SK-N-SH (cell line): Measurements from ENCODE around the gene IGFBPL1. TPM values are rescaled to one million over a fixed set of nuclear protein-coding genes. Genes with fewer than 3 reads are reported as not detected.

ENCODE experiments used
- CTCF ChIA-PET: fragments of 300-600, 350-600 bp; formaldehyde crosslinking; extraction: SDS; loops from one replicate; lab custom pipeline; 2021; lab: Yijun Ruan, JAX
- POLR2A ChIA-PET: fragments of 350-600 bp; sonication (Branson Sonifier 250); formaldehyde crosslinking; extraction: SDS; loops from one replicate; lab custom pipeline; 2020; ENCODE audit warnings: antibody characterized with exemption, inconsistent platforms; lab: Yijun Ruan, JAX
- DNase-seq: peaks from one replicate; pipeline ENCODE4 v3.0.0; 2012
- H2AFZ ChIP-seq: fragments of 200-600 bp; sonication (generic); 2 replicates; pipeline ENCODE4 v1.8.1; 2016; ENCODE audit warnings: antibody characterized with exemption, mild to moderate bottlenecking, low read depth
- H3F3A ChIP-seq: fragments of 200-600 bp; sonication (generic); replicated peaks from 2 replicates; pipeline ENCODE3; 2016; ENCODE audit warnings: antibody characterized with exemption, mild to moderate bottlenecking; ENCODE audit not compliant: insufficient read depth
- H3K27ac ChIP-seq, 2 experiments: fragments of 200-500 bp in 1 of 2; fragments of 200-600 bp in 1 of 2; sonication (Bioruptor generic) in 1 of 2; sonication (generic), shearing (Covaris generic) in 1 of 2; 2 replicates each; pipeline versions ENCODE4 v1.5.1 to v1.6.1; 2014 to 2016; ENCODE audit warnings: low read depth in 2 of 2, inconsistent platforms in 1 of 2, low read length in 1 of 2, mild to moderate bottlenecking in 1 of 2, mixed read lengths in 1 of 2
- H3K27me3 ChIP-seq: fragments of 200-600 bp; sonication (generic), shearing (Covaris generic); 2 replicates; pipeline ENCODE4 v1.6.1; 2016; ENCODE audit warnings: mixed run types; ENCODE audit not compliant: insufficient read depth
- H3K36me3 ChIP-seq, 2 experiments: fragments of 200-500 bp in 1 of 2; fragments of 200-600 bp in 1 of 2; sonication (Bioruptor generic) in 1 of 2; sonication (generic) in 1 of 2; replicated peaks in 1 of 2; 2 replicates each; pipeline versions ENCODE3 to v1.5.1; 2014 to 2016; ENCODE audit warnings: low read length in 1 of 2, mild to moderate bottlenecking in 1 of 2; ENCODE audit not compliant: insufficient read depth in 2 of 2, control insufficient read depth in 1 of 2
- H3K4me1 ChIP-seq, 2 experiments: fragments of 200-500 bp in 1 of 2; fragments of 200-600 bp in 1 of 2; sonication (Bioruptor generic) in 1 of 2; sonication (generic), shearing (Covaris generic) in 1 of 2; 2 replicates each; pipeline versions ENCODE4 v1.5.1 to v1.6.1; 2014 to 2016; ENCODE audit warnings: low read depth in 1 of 2, low read length in 1 of 2, mixed run types in 1 of 2; ENCODE audit not compliant: insufficient read depth in 2 of 2, control insufficient read depth in 1 of 2
- H3K4me2 ChIP-seq: fragments of 200-600 bp; sonication (generic), shearing (Covaris generic); 2 replicates; pipeline ENCODE4 v1.6.1; 2017; ENCODE audit warnings: mixed run types
- H3K4me3 ChIP-seq, 2 experiments: fragments of 200-500 bp in 1 of 2; fragments of 200-600 bp in 1 of 2; sonication (Bioruptor generic) in 1 of 2; sonication (generic), shearing (Covaris generic) in 1 of 2; 2 replicates each; pipeline versions ENCODE4 v1.5.1 to v1.8.1; 2014 to 2016; ENCODE audit warnings: low read depth in 2 of 2, inconsistent platforms in 1 of 2, low read length in 1 of 2, mild to moderate bottlenecking in 1 of 2, mixed read lengths in 1 of 2, moderate library complexity in 1 of 2
- H3K79me2 ChIP-seq: fragments of 200-600 bp; sonication (generic); 2 replicates; pipeline ENCODE4 v1.8.1; 2017; ENCODE audit warnings: mild to moderate bottlenecking; ENCODE audit not compliant: insufficient read depth
- H3K9ac ChIP-seq: fragments of 200-600 bp; sonication (generic); 2 replicates; pipeline ENCODE4 v1.6.1; 2017; ENCODE audit warnings: mixed run types
- H3K9me2 ChIP-seq: fragments of 200-600 bp; sonication (generic); 2 replicates; pipeline ENCODE4 v1.6.1; 2017; ENCODE audit warnings: mixed run types
- H3K9me3 ChIP-seq: fragments of 200-600 bp; sonication (generic); 2 replicates; pipeline ENCODE4 v1.6.1; 2017; ENCODE audit warnings: mixed run types, mild to moderate bottlenecking, moderate library complexity
- H4K20me1 ChIP-seq: fragments of 200-600 bp; sonication (generic); 2 replicates; pipeline ENCODE4 v1.6.1; 2017; ENCODE audit warnings: mild to moderate bottlenecking, mixed run types; ENCODE audit not compliant: insufficient read depth
- ELF1 ChIP-seq: IDR thresholded peaks from 2 replicates; pipeline ENCODE4 v1.4.0; 2012
- EZH2phosphoT487 ChIP-seq: fragments of 200-600 bp; sonication (generic); IDR thresholded peaks from 2 replicates; pipeline ENCODE4 v1.6.1; 2017; ENCODE audit warnings: low read depth, mixed run types, mild to moderate bottlenecking, antibody characterized with exemption, moderate library complexity, borderline replicate concordance
- FOXM1 ChIP-seq: IDR thresholded peaks from 2 replicates; pipeline ENCODE4 v1.4.0; 2012; ENCODE audit warnings: low read depth, mild to moderate bottlenecking
- JUND ChIP-seq: IDR thresholded peaks from 2 replicates; pipeline ENCODE4 v1.4.0; 2012
- MEF2A ChIP-seq: IDR thresholded peaks from 2 replicates; pipeline ENCODE4 v1.4.0; 2012; ENCODE audit warnings: low read depth, borderline replicate concordance
- RCOR1 ChIP-seq: fragments of 150-350 bp; IDR thresholded peaks from 2 replicates; pipeline ENCODE4 v1.6.1; 2017; ENCODE audit warnings: antibody characterized with exemption, low read length
- RXRA ChIP-seq: IDR thresholded peaks from 2 replicates; pipeline ENCODE4 v1.4.0; 2012; ENCODE audit warnings: low read depth, mild to moderate bottlenecking, borderline replicate concordance
- SIN3A ChIP-seq: IDR thresholded peaks from 2 replicates; pipeline ENCODE4 v1.6.1; 2012; ENCODE audit warnings: low read depth, mild to moderate bottlenecking, low read length, moderate library complexity, borderline replicate concordance
- TAF1 ChIP-seq: IDR thresholded peaks from 2 replicates; pipeline ENCODE4 v1.6.1; 2012; ENCODE audit warnings: low read depth, mild to moderate bottlenecking, low read length, moderate library complexity, borderline replicate concordance
- TCF12 ChIP-seq: IDR thresholded peaks from 2 replicates; pipeline ENCODE4 v1.4.0; 2012
- TEAD4 ChIP-seq: IDR thresholded peaks from 2 replicates; pipeline ENCODE4 v1.4.0; 2012; ENCODE audit warnings: mild to moderate bottlenecking, borderline replicate concordance; ENCODE audit not compliant: insufficient read depth
- WGBS: methylation state at CpG from one replicate; pipeline ENCODE4 v1.1.6; 2017; ENCODE audit warnings: low lambda C conversion rate; 5-methylcytosine and 5-hydroxymethylcytosine counted together
- polyA plus RNA-seq, 3 experiments: library from polyadenylated mRNA; depleted of rRNA; stranded (reverse); fragments of >200 nt; gene quantifications; 2 replicates each; pipeline ENCODE4 v1.2.3, GENCODE V29; 2012
- TF ChIP-seq, protein P1 (sequence below): IDR thresholded peaks from 2 replicates; pipeline ENCODE4 v1.4.0; 2012; ENCODE audit warnings: low read depth, borderline replicate concordance
- TF ChIP-seq, protein P2 (sequence below): IDR thresholded peaks from 2 replicates; pipeline ENCODE4 v1.4.0; 2012; ENCODE audit warnings: low read depth, borderline replicate concordance

Gene IGFBPL1
- polyA plus RNA-seq, 1 of the 3 experiments (the other 2 are of a cell fraction) = 0.41 TPM

DNA sequence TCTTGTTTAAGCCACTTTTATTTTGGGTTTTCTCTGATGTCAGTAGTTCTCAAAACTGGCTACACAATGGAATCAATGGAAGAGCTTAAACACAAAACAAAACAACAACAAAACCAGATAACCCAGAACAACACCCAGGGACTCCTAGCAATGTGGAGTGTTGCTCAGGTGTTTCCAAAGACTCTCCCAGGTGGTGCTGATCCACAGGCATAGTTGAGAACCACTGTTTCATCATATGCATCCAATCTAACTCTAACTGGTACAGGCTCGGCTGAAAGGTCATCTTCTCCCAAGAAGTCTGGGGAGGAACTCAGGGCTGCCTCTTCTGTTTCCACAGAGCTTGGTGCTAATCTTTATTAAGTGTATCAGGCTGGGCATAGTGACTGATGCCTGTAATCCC, 37.2 kb downstream of the IGFBPL1 start:
- H3K4me1 ChIP-seq = peaks cover 0 to under 1% of the 10 kb centered on the region in 2 experiments; a peak in 2 of 4 replicates

GRCh38 chr9:38386319-38386895, 37.8 kb downstream of the IGFBPL1 start:
- no peak for DNase-seq
- Histone ChIP-seq H3K4me2 (no peak overlapping the region), H4K20me1 (no peaks in the 10 kb centered on the region), H3K79me2 (no peaks in the 10 kb centered on the region), H3K9ac (no peak overlapping the region), H3K4me1 (no peaks in the 10 kb centered on the region; a peak in 1 of 4 replicates), H3K27me3 (no peaks in the 10 kb centered on the region), H3K36me3 (no peaks in the 10 kb centered on the region), H2AFZ (no peak overlapping the region), H3K9me2 (no peaks in the 10 kb centered on the region)
- ChIA-PET CTCF (interaction anchor here (1.8 kb wide), 1 partner anchor 11 kb away, joined by 8 read pairs; no protein-coding TSS in a partner anchor), POLR2A (no interaction called here)
- TF ChIP-seq SIN3A (no peak), TAF1 (no peak), RCOR1 (no peak), EZH2phosphoT487 (no peak), ELF1 (no peak), RXRA (no peak), FOXM1 (no peak)
- TF ChIP-seq, protein P1, sequence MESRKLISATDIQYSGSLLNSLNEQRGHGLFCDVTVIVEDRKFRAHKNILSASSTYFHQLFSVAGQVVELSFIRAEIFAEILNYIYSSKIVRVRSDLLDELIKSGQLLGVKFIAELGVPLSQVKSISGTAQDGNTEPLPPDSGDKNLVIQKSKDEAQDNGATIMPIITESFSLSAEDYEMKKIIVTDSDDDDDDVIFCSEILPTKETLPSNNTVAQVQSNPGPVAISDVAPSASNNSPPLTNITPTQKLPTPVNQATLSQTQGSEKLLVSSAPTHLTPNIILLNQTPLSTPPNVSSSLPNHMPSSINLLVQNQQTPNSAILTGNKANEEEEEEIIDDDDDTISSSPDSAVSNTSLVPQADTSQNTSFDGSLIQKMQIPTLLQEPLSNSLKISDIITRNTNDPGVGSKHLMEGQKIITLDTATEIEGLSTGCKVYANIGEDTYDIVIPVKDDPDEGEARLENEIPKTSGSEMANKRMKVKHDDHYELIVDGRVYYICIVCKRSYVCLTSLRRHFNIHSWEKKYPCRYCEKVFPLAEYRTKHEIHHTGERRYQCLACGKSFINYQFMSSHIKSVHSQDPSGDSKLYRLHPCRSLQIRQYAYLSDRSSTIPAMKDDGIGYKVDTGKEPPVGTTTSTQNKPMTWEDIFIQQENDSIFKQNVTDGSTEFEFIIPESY = no peak
- TF ChIP-seq, all 33 proteins: peak for 0
- no peak overlapping the region for H3K27ac ChIP-seq
- H3K4me3 ChIP-seq = no peak overlapping the region
- WGBS = 74% methylated on average over 4 of the region's 4 CpGs
- no peaks in the 10 kb centered on the region for H3K9me3 ChIP-seq
- no peaks in the 10 kb centered on the region for H3F3A ChIP-seq

More for the DNA sequence above, 37.2 kb downstream of the IGFBPL1 start:
- Histone ChIP-seq H3K9me3 (no peaks in the 10 kb centered on the region), H3F3A (no peaks in the 10 kb centered on the region), H3K4me3 (no peak overlapping the region), H2AFZ (no peak overlapping the region), H4K20me1 (no peaks in the 10 kb centered on the region), H3K27me3 (no peaks in the 10 kb centered on the region), H3K4me2 (no peak overlapping the region), H3K27ac (no peak overlapping the region), H3K36me3 (no peaks in the 10 kb centered on the region), H3K9ac (no peak overlapping the region), H3K9me2 (no peaks in the 10 kb centered on the region), H3K79me2 (no peaks in the 10 kb centered on the region)
- no peak for DNase-seq
- ChIA-PET POLR2A (no interaction called here), CTCF (no interaction called here)
- 57% methylated on average over 1 of the region's 1 CpG for WGBS
- TF ChIP-seq MEF2A (no peak), TCF12 (no peak), JUND (no peak), TEAD4 (no peak)
- TF ChIP-seq, protein P2, sequence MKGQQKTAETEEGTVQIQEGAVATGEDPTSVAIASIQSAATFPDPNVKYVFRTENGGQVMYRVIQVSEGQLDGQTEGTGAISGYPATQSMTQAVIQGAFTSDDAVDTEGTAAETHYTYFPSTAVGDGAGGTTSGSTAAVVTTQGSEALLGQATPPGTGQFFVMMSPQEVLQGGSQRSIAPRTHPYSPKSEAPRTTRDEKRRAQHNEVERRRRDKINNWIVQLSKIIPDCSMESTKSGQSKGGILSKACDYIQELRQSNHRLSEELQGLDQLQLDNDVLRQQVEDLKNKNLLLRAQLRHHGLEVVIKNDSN = no peak
